ENCODE data around the gene IVNS1ABP. TPM values are rescaled to one million over a fixed set of nuclear protein-coding genes. Genes with fewer than 3 reads are reported as not detected.

The IVNS1ABP gene
- total RNA-seq, 1 donor from 2014 or later = 61.0 TPM

GRCh38 chr1:185355947-185356346 lies 38.9 kb upstream of the IVNS1ABP start:
- Histone ChIP-seq H3K36me3 (no peaks in the 10 kb centered on the region), H3K4me3 (no peak overlapping the region), H3K4me1 (no peaks in the 10 kb centered on the region), H3K27ac (no peak overlapping the region), H3K27me3 (no peaks in the 10 kb centered on the region), H3K9me3 (no peaks in the 10 kb centered on the region)
- no peak for TF ChIP-seq CTCF (IDR thresholded peaks at IDR 0.05)
- DNase-seq (ENCODE audit: low spot score in 2 of 2) = no peak
- intact Hi-C loops (cut with DNase I) = no loop called here

DNA sequence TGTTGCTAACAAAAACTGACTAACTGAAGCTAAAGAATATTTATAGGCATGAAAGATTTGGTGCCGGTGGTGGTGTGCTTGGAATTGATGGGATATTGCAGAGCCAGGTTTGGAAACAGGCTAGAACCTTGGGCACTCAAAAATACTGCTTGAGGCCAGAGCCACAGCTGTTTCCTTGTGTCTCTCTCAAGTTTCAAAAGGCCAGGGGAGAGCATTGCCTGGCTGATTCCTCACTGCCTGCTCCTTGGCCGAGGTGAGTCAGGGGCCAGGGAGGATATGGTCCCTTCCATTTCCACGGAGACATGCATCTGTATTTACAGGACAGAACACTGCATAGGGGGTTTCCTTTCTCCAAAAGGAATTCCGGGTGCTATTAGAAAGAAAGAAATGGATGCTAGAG lies 36.1 kb upstream of the IVNS1ABP start:
- H3K4me3 ChIP-seq = no peak overlapping the region
- intact Hi-C loops (cut with DNase I) = no loop called here
- H3K36me3 ChIP-seq = no peaks in the 10 kb centered on the region
- DNase-seq (ENCODE audit: low spot score in 2 of 2) = no peak
- no peak overlapping the region for H3K27ac ChIP-seq
- H3K4me1 ChIP-seq = no peaks in the 10 kb centered on the region
- no peaks in the 10 kb centered on the region for H3K27me3 ChIP-seq
- H3K9me3 ChIP-seq = no peaks in the 10 kb centered on the region
- no peak for TF ChIP-seq CTCF (IDR thresholded peaks at IDR 0.05)

DNA sequence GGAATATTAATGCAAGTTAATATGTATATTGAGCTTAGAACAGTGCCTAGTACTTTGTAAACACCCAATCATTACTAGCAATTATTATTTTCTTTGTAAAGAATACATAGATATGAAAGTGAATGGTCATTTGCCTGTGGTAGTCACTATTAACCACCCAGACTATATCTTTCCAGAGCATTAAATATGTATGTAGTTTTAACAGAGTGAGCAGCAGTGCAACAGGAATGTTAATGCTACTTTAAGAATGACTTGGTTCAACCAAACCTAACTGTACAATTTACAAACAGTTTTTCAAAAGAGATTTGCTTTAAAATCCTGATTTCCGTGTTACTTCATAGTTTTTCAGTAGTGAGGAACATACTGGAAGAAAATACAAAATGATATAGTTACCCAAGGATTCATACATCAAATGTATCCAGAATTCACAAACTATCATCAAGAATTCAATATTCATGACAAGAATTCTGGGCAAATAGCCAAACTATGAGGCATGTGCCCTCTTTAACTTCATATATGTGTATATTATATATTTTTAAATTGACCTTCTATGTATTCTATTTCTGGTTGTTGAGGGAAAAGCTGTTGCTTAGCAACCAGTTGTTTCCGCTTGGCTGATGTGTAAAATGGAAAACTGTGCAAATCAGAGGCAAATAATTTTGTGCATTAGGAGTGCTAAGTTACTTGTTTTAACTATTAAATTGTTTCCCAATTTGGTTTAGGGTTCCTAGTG lies 34.9 kb upstream of the IVNS1ABP start:
- no peak for TF ChIP-seq CTCF (IDR thresholded peaks at IDR 0.05)
- intact Hi-C loops (cut with DNase I) = no loop called here
- Histone ChIP-seq H3K36me3 (no peaks in the 10 kb centered on the region), H3K9me3 (no peaks in the 10 kb centered on the region), H3K27me3 (no peaks in the 10 kb centered on the region), H3K27ac (no peak overlapping the region), H3K4me1 (no peaks in the 10 kb centered on the region), H3K4me3 (no peak overlapping the region)
- DNase-seq (ENCODE audit: low spot score in 2 of 2) = no peak

GRCh38 chr1:185350027-185350442 lies 33.0 kb upstream of the IVNS1ABP start:
- TF ChIP-seq CTCF (IDR thresholded peaks at IDR 0.05) = no peak
- no peaks in the 10 kb centered on the region for H3K9me3 ChIP-seq
- no peaks in the 10 kb centered on the region for H3K4me1 ChIP-seq
- no peaks in the 10 kb centered on the region for H3K27me3 ChIP-seq
- H3K27ac ChIP-seq = no peak overlapping the region
- no peak overlapping the region for H3K4me3 ChIP-seq
- DNase-seq (ENCODE audit: low spot score in 2 of 2) = no peak
- intact Hi-C loops (cut with DNase I) = no loop called here
- no peaks in the 10 kb centered on the region for H3K36me3 ChIP-seq

DNA sequence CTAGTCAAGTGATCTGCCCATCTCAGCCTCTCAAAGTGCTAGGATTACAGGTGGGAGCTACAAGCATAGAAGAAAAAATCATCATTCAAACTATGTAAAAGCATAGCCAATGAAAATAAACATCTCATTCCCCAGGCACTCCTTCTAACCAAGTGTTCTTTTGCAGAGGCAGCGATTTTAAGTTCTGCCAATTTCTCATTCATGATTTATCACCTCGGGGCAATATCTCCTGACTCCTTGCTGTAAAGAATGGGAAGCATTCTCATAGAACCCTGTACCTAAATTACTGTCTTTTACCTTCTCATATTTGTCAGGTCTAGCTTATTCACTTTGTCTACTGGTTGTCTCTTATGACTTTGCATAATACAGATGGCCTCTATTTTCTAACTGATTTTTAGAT lies 32.5 kb upstream of the IVNS1ABP start:
- DNase-seq (ENCODE audit: low spot score in 2 of 2) = no peak
- intact Hi-C loops (cut with DNase I) = no loop called here
- H3K9me3 ChIP-seq = no peaks in the 10 kb centered on the region
- no peak overlapping the region for H3K27ac ChIP-seq
- no peak for TF ChIP-seq CTCF (IDR thresholded peaks at IDR 0.05)
- H3K4me1 ChIP-seq = no peaks in the 10 kb centered on the region
- no peak overlapping the region for H3K4me3 ChIP-seq
- no peaks in the 10 kb centered on the region for H3K27me3 ChIP-seq
- no peaks in the 10 kb centered on the region for H3K36me3 ChIP-seq

DNA sequence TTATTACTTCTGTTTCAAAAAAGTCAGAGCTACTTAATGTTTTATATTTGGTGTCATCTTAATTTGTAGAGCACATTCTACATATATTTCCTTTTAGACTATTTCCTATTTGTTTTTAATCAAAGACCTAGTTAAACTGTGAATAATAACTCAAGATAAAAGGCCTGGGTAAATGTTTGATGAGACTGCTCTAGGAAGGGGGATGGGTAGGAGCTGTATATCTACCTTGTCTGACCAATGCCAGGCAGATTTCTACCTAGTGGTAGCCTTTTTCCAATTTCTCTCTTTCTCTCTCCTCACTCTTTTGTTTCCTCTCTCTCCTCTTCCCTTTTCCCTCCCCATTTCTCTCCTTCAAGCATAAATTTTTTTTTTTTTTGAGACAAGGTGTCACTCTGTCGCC lies 31.9 kb upstream of the IVNS1ABP start:
- no peak for TF ChIP-seq CTCF (IDR thresholded peaks at IDR 0.05)
- no peaks in the 10 kb centered on the region for H3K9me3 ChIP-seq
- no peak for DNase-seq (ENCODE audit: low spot score in 2 of 2)
- intact Hi-C loops (cut with DNase I) = no loop called here
- no peaks in the 10 kb centered on the region for H3K36me3 ChIP-seq
- no peak overlapping the region for H3K27ac ChIP-seq
- no peaks in the 10 kb centered on the region for H3K4me1 ChIP-seq
- H3K27me3 ChIP-seq = no peaks in the 10 kb centered on the region
- no peak overlapping the region for H3K4me3 ChIP-seq

Data from ascending aorta (tissue), 2 donors.